Suprapubic skin (tissue), 4 donors: ENCODE data around the gene GLG1. TPM values are rescaled to one million over a fixed set of nuclear protein-coding genes. Genes with fewer than 3 reads are reported as not detected.
"Not testable (repeated sequence)": the region's sequence is repeated elsewhere in the genome, so short reads cannot be mapped to it uniquely, and the experiment has no call there.

Experiments
- DNase-seq, 2 donors: peaks; one replicate each; pipeline ENCODE4 v3.0.0-alpha.2; 2019; ENCODE audit warnings: low spot score in 2 of 2
- H3K27ac ChIP-seq: fragments of 200-600 bp; sonication (generic); one replicate; pipeline ENCODE4 v1.5.1; 2019
- H3K27me3 ChIP-seq: fragments of 200-600 bp; sonication (generic); one replicate; pipeline ENCODE4 v1.5.1; 2019
- H3K36me3 ChIP-seq: fragments of 200-600 bp; sonication (generic); one replicate; pipeline ENCODE4 v1.5.1; 2019
- H3K4me1 ChIP-seq: fragments of 200-600 bp; sonication (generic); one replicate; pipeline ENCODE4 v1.5.1; 2019
- H3K4me3 ChIP-seq: fragments of 200-600 bp; sonication (generic); one replicate; pipeline ENCODE4 v1.5.1; 2019; ENCODE audit warnings: mild to moderate bottlenecking
- H3K9me3 ChIP-seq: fragments of 200-600 bp; sonication (generic); one replicate; pipeline ENCODE4 v1.5.1; 2019
- EP300 ChIP-seq: sonication (generic); formaldehyde crosslinking; IDR thresholded peaks from one replicate; pipeline ENCODE4 v1.6.1; 2017; ENCODE audit warnings: antibody characterized with exemption
- POLR2A ChIP-seq, 2 donors: fragments of 450-650 bp; IDR thresholded peaks; one replicate each; pipeline ENCODE4 v1.6.1; 2017; ENCODE audit warnings: antibody characterized with exemption in 2 of 2, mild to moderate bottlenecking in 2 of 2, moderate library complexity in 2 of 2
- POLR2AphosphoS5 ChIP-seq, 3 donors: sonication (generic); formaldehyde crosslinking; IDR thresholded peaks; one replicate each; pipeline ENCODE4 v1.6.1; 2017; ENCODE audit warnings: antibody characterized with exemption in 3 of 3
- WGBS: methylation state at CpG from one replicate; pipeline ENCODE4 v1.1.5; 2018; 5-methylcytosine and 5-hydroxymethylcytosine counted together
- total RNA-seq, 4 donors: library from RNA; depleted of rRNA; stranded (reverse); fragments of >200 nt; gene quantifications; one replicate each; pipeline ENCODE4 v1.1.0, GENCODE V29; 2016
- TF ChIP-seq, protein P1 (sequence below), 2 donors: fragments of 200-600 bp in 1 of 2; fragments of 450-650 bp in 1 of 2; sonication (generic) in 1 of 2; IDR thresholded peaks; one replicate each; pipeline ENCODE4 v1.5.1; 2016 to 2019; ENCODE audit warnings: antibody characterized with exemption in 2 of 2, mild to moderate bottlenecking in 1 of 2, moderate library complexity in 1 of 2

Gene GLG1
- total RNA-seq, 4 donors from 2014 or later: 62.5 to 160 (median 89.6) TPM

DNA sequence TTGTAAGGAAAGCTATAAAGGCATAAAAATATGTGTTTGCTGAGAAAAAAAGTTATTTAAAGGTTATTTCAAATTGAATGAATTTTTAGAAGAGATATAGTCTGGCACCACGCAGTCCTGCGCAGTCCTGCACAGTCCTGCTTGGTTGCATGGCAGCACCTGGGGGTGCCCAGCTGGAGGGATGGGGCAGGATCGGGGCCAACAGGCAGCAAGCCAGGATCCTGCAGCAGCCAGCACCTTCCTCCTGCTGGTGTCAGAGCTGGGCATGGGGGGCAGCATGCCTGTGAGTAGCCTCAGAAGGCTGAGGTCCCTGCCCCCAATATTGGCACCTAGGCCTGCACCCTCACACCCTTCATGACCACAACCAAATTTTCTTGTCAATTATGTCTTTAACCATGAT is 46.0 kb downstream of the GLG1 start:
- Histone ChIP-seq H3K27me3 (no peaks in the 10 kb centered on the region), H3K36me3 (no peaks in the 10 kb centered on the region), H3K4me3 (no peak overlapping the region), H3K9me3 (no peaks in the 10 kb centered on the region), H3K4me1 (peaks cover 6% of the 10 kb centered on the region), H3K27ac (no peak overlapping the region)
- DNase-seq: no peak
- TF ChIP-seq, protein P1, sequence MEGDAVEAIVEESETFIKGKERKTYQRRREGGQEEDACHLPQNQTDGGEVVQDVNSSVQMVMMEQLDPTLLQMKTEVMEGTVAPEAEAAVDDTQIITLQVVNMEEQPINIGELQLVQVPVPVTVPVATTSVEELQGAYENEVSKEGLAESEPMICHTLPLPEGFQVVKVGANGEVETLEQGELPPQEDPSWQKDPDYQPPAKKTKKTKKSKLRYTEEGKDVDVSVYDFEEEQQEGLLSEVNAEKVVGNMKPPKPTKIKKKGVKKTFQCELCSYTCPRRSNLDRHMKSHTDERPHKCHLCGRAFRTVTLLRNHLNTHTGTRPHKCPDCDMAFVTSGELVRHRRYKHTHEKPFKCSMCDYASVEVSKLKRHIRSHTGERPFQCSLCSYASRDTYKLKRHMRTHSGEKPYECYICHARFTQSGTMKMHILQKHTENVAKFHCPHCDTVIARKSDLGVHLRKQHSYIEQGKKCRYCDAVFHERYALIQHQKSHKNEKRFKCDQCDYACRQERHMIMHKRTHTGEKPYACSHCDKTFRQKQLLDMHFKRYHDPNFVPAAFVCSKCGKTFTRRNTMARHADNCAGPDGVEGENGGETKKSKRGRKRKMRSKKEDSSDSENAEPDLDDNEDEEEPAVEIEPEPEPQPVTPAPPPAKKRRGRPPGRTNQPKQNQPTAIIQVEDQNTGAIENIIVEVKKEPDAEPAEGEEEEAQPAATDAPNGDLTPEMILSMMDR (IDR thresholded peaks at IDR 0.05): no peak
- WGBS: 66% methylated on average over 3 of the region's 3 CpGs

DNA sequence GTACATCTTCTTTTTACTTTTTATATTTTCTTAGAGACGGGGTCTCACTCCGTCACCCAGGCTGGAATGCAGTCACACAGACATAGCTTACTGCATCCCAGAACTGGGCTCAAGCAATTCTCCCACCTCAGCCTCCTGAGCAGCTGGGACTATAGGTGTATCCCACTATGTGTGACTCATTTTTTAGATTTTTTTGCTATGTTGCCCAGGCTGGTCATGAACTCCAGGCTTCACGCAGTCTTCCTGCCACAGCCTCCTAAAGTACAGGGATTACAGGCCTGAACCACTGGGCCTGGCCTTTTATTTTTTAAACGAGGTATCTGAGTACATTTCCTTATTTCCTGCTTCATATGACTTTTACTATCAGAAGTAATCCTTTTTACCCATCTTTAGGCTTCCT is 48.0 kb downstream of the GLG1 start:
- WGBS: 58% methylated on average over 4 of the region's 4 CpGs
- Histone ChIP-seq H3K4me1 (peaks cover 6% of the 10 kb centered on the region), H3K9me3 (no peaks in the 10 kb centered on the region), H3K4me3 (no peak overlapping the region), H3K27ac (no peak overlapping the region), H3K36me3 (no peaks in the 10 kb centered on the region), H3K27me3 (no peaks in the 10 kb centered on the region)
- TF ChIP-seq POLR2AphosphoS5 (IDR thresholded peaks at IDR 0.05): no peak
- TF ChIP-seq, protein P1 (IDR thresholded peaks at IDR 0.05): no peak
- no peak for TF ChIP-seq EP300
- TF ChIP-seq POLR2A (IDR thresholded peaks at IDR 0.05): no peak
- DNase-seq: no peak

DNA sequence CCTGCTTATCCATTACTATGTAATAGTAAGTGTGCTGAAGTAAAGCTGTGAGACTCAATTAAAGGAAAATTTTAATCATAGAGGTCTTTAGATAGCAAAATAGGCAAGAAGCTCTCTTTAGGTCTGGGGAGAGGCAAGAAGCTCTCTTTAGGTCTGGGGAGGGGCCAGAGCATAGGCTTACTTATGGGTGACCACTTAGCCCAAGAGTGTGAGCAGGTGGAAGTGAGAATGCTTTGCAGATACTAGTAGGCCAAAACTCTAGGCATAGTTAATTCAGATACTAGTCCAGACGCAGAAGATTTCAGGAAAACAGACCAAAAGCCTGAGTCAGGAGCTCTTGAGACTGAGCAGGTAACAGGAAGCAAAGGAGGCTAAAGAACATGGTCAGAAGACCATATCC is 49.6 kb downstream of the GLG1 start:
- WGBS: 93% methylated on average over 1 of the region's 1 CpG
- no peak for DNase-seq
- Histone ChIP-seq H3K4me1 (peaks cover 6% of the 10 kb centered on the region), H3K4me3 (no peak overlapping the region), H3K27me3 (no peaks in the 10 kb centered on the region), H3K36me3 (no peaks in the 10 kb centered on the region), H3K9me3 (no peaks in the 10 kb centered on the region), H3K27ac (no peak overlapping the region)
- no peak for TF ChIP-seq EP300
- no peak for TF ChIP-seq POLR2A (IDR thresholded peaks at IDR 0.05)
- TF ChIP-seq, protein P1 (IDR thresholded peaks at IDR 0.05): no peak

DNA sequence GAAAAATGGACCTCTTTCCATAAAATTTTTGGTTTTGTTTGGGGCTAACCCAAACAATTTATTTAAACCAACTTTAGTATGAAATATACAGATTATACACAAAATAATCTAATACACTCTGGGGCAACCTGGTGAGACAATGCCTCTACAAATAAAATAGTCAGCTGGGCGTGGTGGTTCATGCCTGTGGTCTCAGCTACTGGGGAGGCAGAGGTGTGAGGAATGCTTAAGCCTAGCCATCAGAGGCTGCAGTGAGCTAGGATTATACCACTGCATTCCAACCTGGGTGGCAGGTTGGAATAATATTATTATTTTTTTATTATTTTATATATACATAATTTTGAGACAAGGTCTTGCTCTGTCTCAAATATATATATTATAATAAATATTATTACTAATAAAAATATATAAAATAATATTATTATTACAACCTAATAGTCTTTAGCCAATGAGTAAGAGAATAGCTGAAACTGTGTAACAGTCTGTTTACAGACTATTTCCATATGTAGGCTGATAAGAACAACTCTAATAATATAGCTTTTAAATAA is 50.5 kb downstream of the GLG1 start:
- Histone ChIP-seq H3K27ac (no peak overlapping the region), H3K4me1 (peaks cover 6% of the 10 kb centered on the region), H3K27me3 (no peaks in the 10 kb centered on the region), H3K9me3 (no peaks in the 10 kb centered on the region), H3K36me3 (no peaks in the 10 kb centered on the region), H3K4me3 (no peak overlapping the region)
- 96% methylated on average over 1 of the region's 1 CpG for WGBS
- TF ChIP-seq EP300 (no peak), POLR2AphosphoS5 (IDR thresholded peaks at IDR 0.05) (no peak), POLR2A (IDR thresholded peaks at IDR 0.05) (no peak)
- TF ChIP-seq, protein P1 (IDR thresholded peaks at IDR 0.05): no peak
- DNase-seq: no peak

DNA sequence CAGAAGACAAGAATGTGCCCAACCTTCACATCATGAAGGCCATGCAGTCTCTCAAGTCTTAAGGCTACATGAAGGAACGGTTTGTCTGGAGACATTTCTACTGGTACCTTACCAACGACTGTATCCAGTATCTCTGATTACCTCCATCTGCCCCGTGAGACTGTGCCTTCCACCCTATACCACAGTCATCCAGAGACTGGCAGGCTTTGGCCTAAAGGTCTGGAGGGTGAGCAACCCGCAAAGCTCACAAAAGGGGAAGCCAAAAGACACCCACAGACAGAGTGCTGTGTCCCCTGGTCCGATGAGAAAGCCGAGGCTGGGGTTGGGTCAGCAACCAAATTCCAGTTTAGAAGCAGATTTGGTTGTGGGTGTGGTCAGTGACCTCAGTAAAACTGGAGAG is 54.6 kb downstream of the GLG1 start:
- DNase-seq, H3K36me3 ChIP-seq, H3K27ac ChIP-seq, H3K9me3 ChIP-seq, H3K4me3 ChIP-seq, H3K4me1 ChIP-seq, H3K27me3 ChIP-seq: not testable (repeated sequence)
- 100% methylated on average over 2 of the region's 6 CpGs for WGBS

DNA sequence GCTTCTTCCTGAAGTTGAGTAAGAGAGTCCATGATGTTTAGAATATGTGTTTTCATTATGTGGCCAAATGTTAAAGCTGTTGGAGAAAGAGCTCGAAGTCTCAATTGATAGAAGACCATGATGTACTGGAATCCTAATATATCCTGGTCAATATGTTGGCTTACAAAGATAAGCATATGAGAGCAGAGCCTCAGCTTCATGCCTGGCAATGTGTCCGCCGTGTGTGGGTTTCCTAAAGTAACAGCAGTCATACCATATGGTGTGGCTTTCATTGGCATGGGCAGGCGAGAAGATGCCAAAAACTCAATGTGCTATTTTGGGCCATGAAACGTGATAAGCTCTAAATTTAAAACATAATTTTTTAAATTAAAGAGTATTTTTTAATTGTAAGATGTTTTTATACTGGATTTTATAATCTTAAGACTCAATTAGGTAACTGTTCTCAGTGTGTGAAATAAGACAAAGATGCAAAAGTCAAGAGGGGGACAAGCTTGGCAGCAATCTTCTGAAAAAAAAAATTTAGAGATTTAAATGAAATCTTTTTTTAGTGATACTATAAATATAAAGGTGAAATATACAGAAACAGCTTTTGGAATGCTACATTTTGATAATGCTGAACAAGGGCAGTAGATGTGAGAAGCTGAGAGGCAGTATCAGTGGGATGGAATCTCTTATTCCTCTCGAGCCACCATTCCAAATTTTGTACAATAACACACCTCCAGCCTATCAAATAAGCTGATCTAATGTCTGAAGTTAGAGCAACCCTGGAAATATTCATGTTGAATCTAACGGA is 56.5 kb downstream of the GLG1 start:
- WGBS: 65% methylated on average over 5 of the region's 7 CpGs
- not testable (repeated sequence) for H3K36me3 ChIP-seq, H3K27ac ChIP-seq, H3K4me3 ChIP-seq, DNase-seq, H3K9me3 ChIP-seq, H3K27me3 ChIP-seq, H3K4me1 ChIP-seq

DNA sequence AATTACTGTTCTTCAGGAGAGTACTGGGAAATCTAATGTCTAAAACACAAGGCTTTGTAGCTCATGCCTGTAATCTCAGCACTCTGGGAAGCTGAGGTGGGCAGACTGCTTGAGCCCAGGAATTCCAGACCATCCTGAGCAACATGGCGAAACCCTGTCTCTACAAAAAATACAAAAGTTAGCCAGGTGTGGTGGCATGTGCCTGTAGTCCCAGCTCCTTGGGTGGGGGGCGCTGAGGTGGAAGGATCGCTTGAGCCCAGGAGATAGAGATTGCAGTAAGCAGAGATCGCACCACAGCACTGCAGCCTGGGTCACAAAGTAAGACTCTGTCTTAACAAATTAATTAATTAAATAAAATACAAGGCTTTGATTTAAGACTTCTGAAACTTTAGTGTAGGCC is 60.8 kb downstream of the GLG1 start:
- not testable (repeated sequence) for H3K27me3 ChIP-seq, H3K27ac ChIP-seq, H3K4me3 ChIP-seq, DNase-seq, H3K9me3 ChIP-seq, H3K36me3 ChIP-seq, H3K4me1 ChIP-seq
- 94% methylated on average over 4 of the region's 4 CpGs for WGBS

DNA sequence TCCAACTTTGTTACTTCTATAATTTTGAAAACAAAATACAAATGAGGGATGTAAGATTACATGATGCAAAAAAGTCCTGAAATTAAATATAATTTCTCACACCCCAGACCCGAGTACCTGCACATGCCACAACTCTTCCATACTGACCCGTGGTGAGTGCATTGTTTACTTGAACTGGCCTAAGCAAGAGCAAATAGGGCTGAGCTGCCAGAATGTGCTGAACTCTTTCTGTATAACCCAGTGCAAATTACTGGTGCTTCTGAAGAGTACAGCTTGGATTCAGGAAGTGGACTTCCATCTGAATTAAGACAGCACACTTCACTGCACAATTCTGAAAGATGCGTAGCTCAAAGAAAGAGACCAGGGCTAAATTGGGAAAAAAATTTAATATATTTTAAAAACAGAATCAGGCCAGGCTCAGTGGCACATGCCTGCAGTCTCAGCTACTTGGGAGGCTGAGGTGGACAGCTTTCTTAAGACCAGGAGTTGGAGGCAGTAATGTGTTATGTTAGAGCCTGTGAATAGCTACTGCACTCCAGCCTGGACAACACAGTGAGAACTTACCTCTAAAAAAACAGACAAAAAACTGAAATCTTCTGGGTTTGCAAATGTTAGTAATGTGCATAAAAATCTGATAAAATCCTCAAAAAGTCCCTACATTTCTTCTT is 63.9 kb downstream of the GLG1 start:
- not testable (repeated sequence) for H3K36me3 ChIP-seq, H3K9me3 ChIP-seq, H3K4me1 ChIP-seq, H3K27me3 ChIP-seq, H3K4me3 ChIP-seq, DNase-seq, H3K27ac ChIP-seq
- WGBS: 100% methylated on average over 1 of the region's 3 CpGs

DNA sequence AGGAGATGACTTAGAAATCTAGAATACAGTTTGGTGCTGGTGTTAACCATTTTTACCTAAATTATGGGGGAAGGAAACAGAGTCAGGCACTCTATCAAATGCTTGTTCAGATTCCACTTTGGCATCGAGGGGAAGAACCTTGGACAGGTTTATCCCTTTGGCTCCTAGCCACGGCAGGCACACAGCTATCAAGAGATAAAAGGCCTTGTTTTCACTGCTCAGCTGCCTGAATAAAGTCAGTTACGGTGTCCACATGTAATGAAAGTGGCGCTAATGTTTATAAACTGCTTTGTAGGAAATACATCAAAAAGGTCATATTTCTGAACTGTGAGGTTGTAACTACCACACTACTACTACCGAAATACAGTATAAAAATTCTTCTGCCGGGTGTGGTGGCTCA is 66.3 kb downstream of the GLG1 start:
- H3K27ac ChIP-seq, H3K4me3 ChIP-seq: not testable (repeated sequence)
- WGBS: 45% methylated on average over 5 of the region's 6 CpGs

More for the DNA sequence above, 66.3 kb downstream of the GLG1 start:
- not testable (repeated sequence) for H3K36me3 ChIP-seq, H3K27me3 ChIP-seq, H3K9me3 ChIP-seq, DNase-seq, H3K4me1 ChIP-seq
